Fibroblast of villous mesenchyme (primary cell): ENCODE results near the gene CYP26B1. TPM values are rescaled to one million over a fixed set of nuclear protein-coding genes. Genes with fewer than 3 reads are reported as not detected.

Source experiments
- DNase-seq: peaks from one replicate; pipeline ENCODE4 v3.0.0-alpha.2; 2010; ENCODE audit warnings: low read depth
- H3K4me3 ChIP-seq: 2 replicates; pipeline ENCODE4 v1.5.1; 2011; ENCODE audit warnings: low read depth, mild to moderate bottlenecking, low read length
- total RNA-seq: library from RNA; depleted of rRNA; stranded (reverse); fragments of >200 nt; gene quantifications from 2 replicates; pipeline ENCODE4 v1.2.3, GENCODE V29; 2012
- TF ChIP-seq, protein P1 (sequence below): IDR thresholded peaks from 2 replicates; pipeline ENCODE4 v1.5.1; 2012; ENCODE audit warnings: low read depth, mild to moderate bottlenecking, low read length; ENCODE audit not compliant: insufficient read depth

The CYP26B1 gene
- total RNA-seq, 1 donor: 0.43 TPM

GRCh38 chr2:72138011-72138881 is 9.4 kb downstream of the CYP26B1 start:
- DNase-seq: no peak
- H3K4me3 ChIP-seq: no peak overlapping the region
- TF ChIP-seq, protein P1, sequence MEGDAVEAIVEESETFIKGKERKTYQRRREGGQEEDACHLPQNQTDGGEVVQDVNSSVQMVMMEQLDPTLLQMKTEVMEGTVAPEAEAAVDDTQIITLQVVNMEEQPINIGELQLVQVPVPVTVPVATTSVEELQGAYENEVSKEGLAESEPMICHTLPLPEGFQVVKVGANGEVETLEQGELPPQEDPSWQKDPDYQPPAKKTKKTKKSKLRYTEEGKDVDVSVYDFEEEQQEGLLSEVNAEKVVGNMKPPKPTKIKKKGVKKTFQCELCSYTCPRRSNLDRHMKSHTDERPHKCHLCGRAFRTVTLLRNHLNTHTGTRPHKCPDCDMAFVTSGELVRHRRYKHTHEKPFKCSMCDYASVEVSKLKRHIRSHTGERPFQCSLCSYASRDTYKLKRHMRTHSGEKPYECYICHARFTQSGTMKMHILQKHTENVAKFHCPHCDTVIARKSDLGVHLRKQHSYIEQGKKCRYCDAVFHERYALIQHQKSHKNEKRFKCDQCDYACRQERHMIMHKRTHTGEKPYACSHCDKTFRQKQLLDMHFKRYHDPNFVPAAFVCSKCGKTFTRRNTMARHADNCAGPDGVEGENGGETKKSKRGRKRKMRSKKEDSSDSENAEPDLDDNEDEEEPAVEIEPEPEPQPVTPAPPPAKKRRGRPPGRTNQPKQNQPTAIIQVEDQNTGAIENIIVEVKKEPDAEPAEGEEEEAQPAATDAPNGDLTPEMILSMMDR: no peak

DNA sequence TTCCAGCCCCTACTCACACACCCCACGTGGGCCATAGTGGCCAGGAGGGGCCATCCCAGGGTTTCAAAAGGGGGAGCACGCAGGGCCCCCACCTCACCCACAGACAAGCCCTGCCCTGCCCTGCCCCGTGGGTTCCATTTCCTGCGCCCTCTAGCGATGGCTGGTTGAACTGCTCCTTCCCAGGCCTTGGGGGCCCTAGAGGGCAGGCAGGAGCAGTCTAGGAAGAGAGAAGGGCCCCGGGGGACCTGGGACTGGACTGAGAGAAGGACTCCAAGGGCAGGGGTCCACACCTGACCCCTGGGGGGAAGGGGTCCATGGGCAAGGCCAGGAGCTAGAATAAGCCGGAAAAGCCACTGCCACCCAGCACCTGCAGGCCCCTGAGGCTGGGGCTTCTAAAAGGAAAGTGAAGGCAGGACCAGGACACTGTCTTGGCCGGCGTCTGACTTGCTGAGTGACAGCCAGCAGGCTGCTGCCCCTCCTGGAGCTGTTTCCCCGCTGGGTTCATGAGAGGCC is 10.1 kb downstream of the CYP26B1 start:
- TF ChIP-seq, protein P1: peak; percentile 99
- peak; percentile 30 for DNase-seq
- H3K4me3 ChIP-seq: no peak overlapping the region

- H3K4me3 ChIP-seq: no peak overlapping the region
- TF ChIP-seq, protein P1: no peak
- DNase-seq: no peak
These were observed 10.6 kb downstream of the CYP26B1 start for GRCh38 chr2:72136933-72137497.

DNA sequence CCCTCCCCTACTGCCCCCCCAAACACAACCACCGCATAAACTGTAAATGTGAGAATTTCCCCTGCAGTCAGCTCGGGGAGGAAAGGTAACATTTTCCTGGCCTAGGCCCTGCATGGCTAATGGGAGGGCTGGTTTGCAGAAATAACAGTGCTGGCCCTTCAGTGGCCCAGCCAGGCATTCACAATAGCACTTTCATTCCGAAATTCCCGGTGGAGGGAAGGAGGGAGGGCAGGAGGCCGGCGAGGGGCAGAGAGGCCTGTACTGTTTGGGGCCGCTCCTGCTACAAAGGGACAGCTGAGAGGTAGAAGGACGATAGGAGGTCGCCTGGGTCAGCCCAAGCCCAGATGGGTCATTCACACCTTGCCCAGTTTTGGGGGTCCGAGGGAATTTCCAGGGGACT is 11.3 kb downstream of the CYP26B1 start:
- no peak overlapping the region for H3K4me3 ChIP-seq
- no peak for DNase-seq
- TF ChIP-seq, protein P1: no peak

- no peak overlapping the region for H3K4me3 ChIP-seq
- TF ChIP-seq, protein P1: no peak
- no peak for DNase-seq
These were observed 11.7 kb downstream of the CYP26B1 start for GRCh38 chr2:72135921-72136320.

GRCh38 chr2:72134997-72135800 is 12.5 kb downstream of the CYP26B1 start:
- no peak overlapping the region for H3K4me3 ChIP-seq
- TF ChIP-seq, protein P1: no peak
- DNase-seq: no peak
